ENCODE data around the gene MAST4. TPM values are rescaled to one million over a fixed set of nuclear protein-coding genes. Genes with fewer than 3 reads are reported as not detected.
A peak's percentile ranks its signal among the peaks of the same experiment; 100 is the strongest.

The MAST4 gene
- total RNA-seq, 1 donor from 2014 or later, result 52.6 TPM

DNA sequence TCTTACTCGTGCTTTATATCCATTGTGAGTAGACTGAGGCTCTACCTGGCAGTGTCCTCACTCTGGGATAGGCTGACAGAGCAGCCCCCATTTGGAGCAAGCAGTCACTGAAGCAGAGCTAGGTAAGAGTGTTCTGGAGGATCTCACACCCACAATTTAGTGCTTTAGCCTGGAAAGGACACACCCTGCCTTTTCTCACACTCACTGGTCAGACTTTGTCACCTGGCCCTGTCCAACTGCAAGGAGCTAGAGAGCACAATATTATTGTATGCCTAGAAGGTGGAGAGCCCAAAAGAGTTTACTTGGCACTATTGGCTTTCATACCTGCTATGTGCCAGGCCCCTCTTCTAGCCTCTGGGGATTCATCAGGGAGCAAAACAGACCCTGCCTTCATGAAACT, 141.9 kb downstream of the MAST4 start:
- no peak for TF ChIP-seq CTCF (IDR thresholded peaks at IDR 0.05)
- H3K36me3 ChIP-seq, result no peaks in the 10 kb centered on the region
- DNase-seq, result no peak
- ATAC-seq, result no peak
- H3K27me3 ChIP-seq, result no peaks in the 10 kb centered on the region
- intact Hi-C loops (cut with DNase I), result no loop called here
- H3K27ac ChIP-seq, result no peak overlapping the region
- no peaks in the 10 kb centered on the region for H3K9me3 ChIP-seq
- peaks cover 25% of the 10 kb centered on the region for H3K4me1 ChIP-seq
- no peak overlapping the region for H3K4me3 ChIP-seq

- intact Hi-C loops (cut with DNase I), result no loop called here
- Histone ChIP-seq H3K27me3 (no peaks in the 10 kb centered on the region), H3K27ac (no peak overlapping the region), H3K9me3 (no peaks in the 10 kb centered on the region), H3K4me3 (no peak overlapping the region), H3K4me1 (peaks cover 33% of the 10 kb centered on the region), H3K36me3 (no peaks in the 10 kb centered on the region)
- ATAC-seq, result no peak
- no peak for DNase-seq
- TF ChIP-seq CTCF (IDR thresholded peaks at IDR 0.05), result no peak
Observed at GRCh38 chr5:66739021-66739420, 142.8 kb downstream of the MAST4 start.

DNA sequence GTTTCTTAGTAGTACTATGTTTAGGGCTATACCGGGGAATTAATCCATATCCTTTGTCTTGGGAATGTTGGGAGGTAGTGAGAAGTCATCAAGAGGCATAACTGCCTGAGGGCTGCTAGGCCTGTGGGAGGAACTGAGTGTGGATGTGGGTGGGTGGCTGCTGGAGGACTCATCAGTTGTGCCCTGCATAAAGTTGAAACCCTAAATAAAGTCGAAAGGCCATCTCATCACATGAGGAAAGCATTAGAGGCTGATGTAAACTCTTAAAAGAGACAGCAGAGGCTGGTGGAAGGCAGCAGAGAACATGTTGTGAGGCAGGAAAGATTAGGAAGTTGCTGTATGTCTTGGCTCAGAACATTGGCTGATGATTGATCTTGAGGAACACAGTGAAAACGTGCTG, 143.8 kb downstream of the MAST4 start:
- Histone ChIP-seq H3K27ac (peak overlapping the region; percentile 2), H3K36me3 (no peaks in the 10 kb centered on the region), H3K4me3 (no peak overlapping the region), H3K4me1 (peaks cover 38% of the 10 kb centered on the region), H3K27me3 (no peaks in the 10 kb centered on the region), H3K9me3 (no peaks in the 10 kb centered on the region)
- intact Hi-C loops (cut with DNase I), result no loop called here
- no peak for DNase-seq
- TF ChIP-seq CTCF (IDR thresholded peaks at IDR 0.05), result no peak
- ATAC-seq, result peak; percentile 71

GRCh38 chr5:66741394-66741793, 145.2 kb downstream of the MAST4 start:
- no peak for TF ChIP-seq CTCF (IDR thresholded peaks at IDR 0.05)
- intact Hi-C loops (cut with DNase I), result no loop called here
- no peaks in the 10 kb centered on the region for H3K9me3 ChIP-seq
- H3K27me3 ChIP-seq, result no peaks in the 10 kb centered on the region
- peak; percentile 57 for ATAC-seq
- H3K4me1 ChIP-seq, result peaks cover 38% of the 10 kb centered on the region
- no peak overlapping the region for H3K4me3 ChIP-seq
- H3K36me3 ChIP-seq, result no peaks in the 10 kb centered on the region
- peak overlapping the region; percentile 71 for H3K27ac ChIP-seq
- DNase-seq, result no peak

GRCh38 chr5:66742083-66742895, 146.1 kb downstream of the MAST4 start:
- peak; percentile 28 for TF ChIP-seq CTCF (IDR thresholded peaks at IDR 0.05)
- intact Hi-C loops (cut with DNase I), result no loop called here
- ATAC-seq (peak; percentile 57), DNase-seq (no peak)
- Histone ChIP-seq H3K27ac (peak overlapping the region; percentile 71), H3K4me1 (peaks cover 38% of the 10 kb centered on the region), H3K4me3 (no peak overlapping the region), H3K36me3 (no peaks in the 10 kb centered on the region), H3K9me3 (no peaks in the 10 kb centered on the region), H3K27me3 (no peaks in the 10 kb centered on the region)
